Activated naive CD4-positive, alpha-beta T cell treated with anti-CD3 and anti-CD28 coated beads for 36 hours (primary cell): Measurements from ENCODE around the gene CUEDC1. TPM values are rescaled to one million over a fixed set of nuclear protein-coding genes. Genes with fewer than 3 reads are reported as not detected.
"Not testable (repeated sequence)": the region's sequence is repeated elsewhere in the genome, so short reads cannot be mapped to it uniquely, and the experiment has no call there.

ENCODE experiments used
- CTCF ChIA-PET: fragments of 350-600 bp; sonication (Branson Sonifier 250); formaldehyde crosslinking; loops from one replicate; lab custom pipeline; 2021; ENCODE audit warnings: antibody characterized with exemption; lab: Charles Lee
- DNase-seq: peaks from one replicate; pipeline ENCODE4 v3.0.0-alpha.2; 2020
- H3K27ac Mint-ChIP-seq: one replicate; pipeline ENCODE4 v1.8.0; 2021; ENCODE audit warnings: mild to moderate bottlenecking, mixed read lengths
- H3K27me3 Mint-ChIP-seq: one replicate; pipeline ENCODE4 v1.8.0; 2021; ENCODE audit warnings: low read depth, mixed read lengths
- H3K36me3 Mint-ChIP-seq: one replicate; pipeline ENCODE4 v1.8.0; 2021; ENCODE audit warnings: low read depth, mixed read lengths
- H3K4me1 Mint-ChIP-seq: one replicate; pipeline ENCODE4 v1.8.0; 2021; ENCODE audit warnings: low read depth, mixed read lengths
- H3K4me3 Mint-ChIP-seq: one replicate; pipeline ENCODE4 v1.8.0; 2021; ENCODE audit warnings: mild to moderate bottlenecking, moderate library complexity, mixed read lengths
- H3K9me3 Mint-ChIP-seq: one replicate; pipeline ENCODE4 v1.8.0; 2021; ENCODE audit warnings: mixed read lengths
- intact Hi-C: fragments of 100-400 bp; cut with micrococcal nuclease; formaldehyde crosslinking; loops from one replicate; pipeline ENCODE4 v1.15.1; 2023
- total RNA-seq, 2 experiments: library from RNA; stranded (reverse); gene quantifications; one replicate each; pipeline ENCODE4 v1.2.3, GENCODE V29; 2021

CUEDC1 gene
- total RNA-seq, 2 experiments from 2014 or later: 0.47 to 0.69 TPM

- peaks cover 6% of the 10 kb centered on the region for H3K36me3 Mint-ChIP-seq
Observed at GRCh38 chr17:57852092-57852954, 102.9 kb downstream of the CUEDC1 start.

GRCh38 chr17:57849874-57850754 lies 105.1 kb downstream of the CUEDC1 start, which contains the start of gene MRPS23:
Gene MRPS23, minus strand, starts transcription at chr17:57850044. Its CDS starts 34 bp downstream, at chr17:57850010.
- Mint-ChIP-seq H3K9me3 (no peaks in the 10 kb centered on the region), H3K4me3 (peak within 1 kb of the TSS; percentile 91), H3K27ac (peak within 1 kb of the TSS; percentile 95), H3K36me3 (peaks cover 10% of the 10 kb centered on the region), H3K27me3 (no peaks in the 10 kb centered on the region), H3K4me1 (peaks cover 28% of the 10 kb centered on the region)
- intact Hi-C loops: loop anchor here (1.0 to 2.0 kb wide), 7 partner anchors 18 to 765 kb away; partner anchors contain the start of genes AKAP1, DYNLL2, SRSF1 and VEZF1
- peak; percentile 98 for DNase-seq
- CTCF ChIA-PET: interaction anchor here (1.5 to 6.5 kb wide), 4 partner anchors 9 to 263 kb away, joined by 5 to 35 read pairs (median 17); no protein-coding TSS in a partner anchor

More at GRCh38 chr17:57852092-57852954, 102.9 kb downstream of the CUEDC1 start:
- CTCF ChIA-PET: interaction anchor here (0.6 to 6.5 kb wide), 4 partner anchors 7 to 147 kb away, joined by 3 to 35 read pairs (median 16); no protein-coding TSS in a partner anchor
- Mint-ChIP-seq H3K4me3 (no peak overlapping the region), H3K27ac (peak overlapping the region; percentile 62), H3K9me3 (no peaks in the 10 kb centered on the region), H3K27me3 (no peaks in the 10 kb centered on the region), H3K4me1 (peaks cover 24% of the 10 kb centered on the region)
- DNase-seq: no peak
- intact Hi-C loops: no loop called here

GRCh38 chr17:57849163-57849873 lies 105.9 kb downstream of the CUEDC1 start:
- intact Hi-C loops: no loop called here
- DNase-seq: no peak
- peak overlapping the region; percentile 91 for H3K4me3 Mint-ChIP-seq
- no peaks in the 10 kb centered on the region for H3K9me3 Mint-ChIP-seq
- H3K36me3 Mint-ChIP-seq: peaks cover 11% of the 10 kb centered on the region
- no peaks in the 10 kb centered on the region for H3K27me3 Mint-ChIP-seq
- CTCF ChIA-PET: interaction anchor here (1.5 to 6.5 kb wide), 5 partner anchors 10 to 264 kb away, joined by 5 to 35 read pairs (median 6); no protein-coding TSS in a partner anchor
- H3K27ac Mint-ChIP-seq: peak overlapping the region; percentile 95
- peaks cover 31% of the 10 kb centered on the region for H3K4me1 Mint-ChIP-seq

DNA sequence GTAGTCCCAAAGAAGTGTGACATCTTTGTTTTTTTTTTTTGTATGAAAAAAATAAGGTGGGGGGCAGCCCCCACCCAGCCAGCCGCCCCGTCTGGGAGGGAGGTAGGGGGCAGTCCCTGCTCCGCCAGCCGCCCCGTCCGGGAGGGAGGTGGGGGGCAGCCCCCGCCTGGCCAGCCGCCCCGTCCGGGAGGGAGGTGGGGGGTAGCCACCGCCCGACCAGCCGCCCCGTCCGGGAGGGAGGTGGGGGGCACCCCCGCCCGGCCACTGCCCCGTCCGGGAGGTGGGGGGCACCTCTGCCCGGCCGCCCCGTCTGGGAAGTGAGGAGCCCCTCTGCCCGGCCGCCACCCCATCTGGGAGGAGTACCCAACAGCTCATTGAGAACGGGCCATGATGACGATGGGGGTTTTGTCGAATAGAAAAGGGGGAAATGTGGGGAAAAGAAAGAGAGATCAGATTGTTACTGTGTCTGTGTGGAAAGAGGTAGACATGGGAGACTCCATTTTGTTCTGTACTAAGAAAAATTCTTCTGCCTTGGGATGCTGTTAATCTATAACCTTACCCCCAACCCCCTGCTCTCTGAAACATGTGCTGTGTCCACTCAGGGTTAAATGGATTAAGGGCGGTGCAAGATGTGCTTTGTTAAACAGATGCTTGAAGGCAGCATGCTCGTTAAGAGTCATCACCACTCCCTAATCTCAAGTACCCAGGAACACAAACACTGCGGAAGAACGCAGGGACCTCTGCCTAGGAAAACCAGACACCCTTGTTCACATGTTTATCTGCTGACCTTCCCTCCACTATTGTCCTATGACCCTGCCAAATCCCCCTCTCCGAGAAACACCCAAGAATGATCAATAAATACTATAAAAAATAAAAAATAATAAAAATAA lies 108.9 kb downstream of the CUEDC1 start:
- peaks cover 11% of the 10 kb centered on the region for H3K36me3 Mint-ChIP-seq
- H3K4me1 Mint-ChIP-seq: peaks cover 35% of the 10 kb centered on the region
- H3K27ac Mint-ChIP-seq, H3K9me3 Mint-ChIP-seq, H3K27me3 Mint-ChIP-seq, intact Hi-C loops, DNase-seq, H3K4me3 Mint-ChIP-seq: not testable (repeated sequence)
- CTCF ChIA-PET: interaction anchor here (0.7 to 6.5 kb wide), 2 partner anchors 13 to 103 kb away, joined by 3 to 35 read pairs; no protein-coding TSS in a partner anchor

DNA sequence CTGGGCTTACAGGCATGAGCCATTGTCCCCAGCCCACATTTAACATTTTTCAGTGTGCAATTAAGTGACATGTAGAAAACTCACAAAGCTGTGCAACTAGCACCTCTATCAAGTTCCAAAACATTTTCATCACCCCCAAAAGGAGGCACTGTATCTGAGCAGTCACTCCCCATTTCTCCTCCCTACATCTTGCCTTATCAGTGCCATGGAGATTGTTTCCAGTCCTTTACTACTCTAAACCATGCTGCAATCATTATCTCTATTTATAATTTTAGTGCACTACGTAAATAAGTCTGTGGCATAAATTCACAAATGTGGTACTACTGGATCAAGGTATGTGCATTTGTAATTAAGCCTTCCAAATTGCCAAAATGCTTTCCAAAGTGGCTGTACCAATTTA lies 112.9 kb downstream of the CUEDC1 start:
- Mint-ChIP-seq H3K4me3 (no peak overlapping the region), H3K4me1 (peaks cover 17% of the 10 kb centered on the region), H3K27ac (no peak overlapping the region), H3K27me3 (no peaks in the 10 kb centered on the region), H3K36me3 (peaks cover 15% of the 10 kb centered on the region), H3K9me3 (no peaks in the 10 kb centered on the region)
- no peak for DNase-seq
- CTCF ChIA-PET: no interaction called here
- intact Hi-C loops: no loop called here

- H3K36me3 Mint-ChIP-seq: peaks cover 14% of the 10 kb centered on the region
- intact Hi-C loops: no loop called here
- CTCF ChIA-PET: interaction anchor here (1.6 to 2.2 kb wide), 2 partner anchors 9 to 56 kb away, joined by 5 to 6 read pairs; no protein-coding TSS in a partner anchor
- H3K4me1 Mint-ChIP-seq: peaks cover 9% of the 10 kb centered on the region
- H3K9me3 Mint-ChIP-seq: no peaks in the 10 kb centered on the region
- no peak overlapping the region for H3K27ac Mint-ChIP-seq
- no peaks in the 10 kb centered on the region for H3K27me3 Mint-ChIP-seq
- DNase-seq: no peak
- H3K4me3 Mint-ChIP-seq: no peak overlapping the region
Observed at GRCh38 chr17:57839571-57839923, 115.7 kb downstream of the CUEDC1 start.

DNA sequence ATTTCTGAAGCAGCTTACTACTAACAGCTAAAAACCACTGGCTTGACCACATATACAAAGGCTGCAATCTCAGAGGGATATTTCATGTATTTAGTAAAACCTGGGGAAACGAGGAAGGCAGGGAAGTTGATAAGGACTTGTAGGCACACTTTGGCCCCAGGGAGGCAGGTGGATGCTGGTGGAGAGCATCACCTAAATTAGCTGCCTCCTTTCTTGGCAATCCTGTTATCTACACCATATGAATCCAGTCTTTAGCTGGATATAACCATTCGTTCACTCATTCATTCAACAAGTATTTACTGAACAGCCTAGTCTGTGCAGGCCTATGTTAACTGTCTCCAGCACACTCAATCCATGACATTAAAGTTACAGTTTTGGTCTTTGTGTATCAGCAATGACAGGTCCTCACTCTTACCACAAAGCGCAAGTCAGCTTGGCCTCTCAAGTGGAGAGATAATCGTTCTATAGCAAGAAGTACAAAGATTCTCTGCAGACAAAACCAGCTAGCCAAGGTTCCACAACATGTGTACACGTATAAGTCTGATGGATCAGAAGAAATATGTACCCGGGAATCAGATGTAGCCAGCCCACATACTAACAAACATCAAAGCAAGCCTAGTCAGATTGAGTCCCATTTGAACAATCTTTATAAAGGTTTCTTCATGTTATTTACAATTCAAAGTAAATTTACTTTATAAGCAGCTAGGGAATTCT lies 116.2 kb downstream of the CUEDC1 start:
- Mint-ChIP-seq H3K27ac (no peak overlapping the region), H3K36me3 (peaks cover 14% of the 10 kb centered on the region), H3K9me3 (no peaks in the 10 kb centered on the region), H3K4me3 (no peak overlapping the region), H3K4me1 (peaks cover 13% of the 10 kb centered on the region), H3K27me3 (no peaks in the 10 kb centered on the region)
- DNase-seq: no peak
- intact Hi-C loops: no loop called here
- CTCF ChIA-PET: interaction anchor here (0.6 to 2.2 kb wide), 3 partner anchors 9 to 64 kb away, joined by 3 to 6 read pairs (median 5); no protein-coding TSS in a partner anchor

DNA sequence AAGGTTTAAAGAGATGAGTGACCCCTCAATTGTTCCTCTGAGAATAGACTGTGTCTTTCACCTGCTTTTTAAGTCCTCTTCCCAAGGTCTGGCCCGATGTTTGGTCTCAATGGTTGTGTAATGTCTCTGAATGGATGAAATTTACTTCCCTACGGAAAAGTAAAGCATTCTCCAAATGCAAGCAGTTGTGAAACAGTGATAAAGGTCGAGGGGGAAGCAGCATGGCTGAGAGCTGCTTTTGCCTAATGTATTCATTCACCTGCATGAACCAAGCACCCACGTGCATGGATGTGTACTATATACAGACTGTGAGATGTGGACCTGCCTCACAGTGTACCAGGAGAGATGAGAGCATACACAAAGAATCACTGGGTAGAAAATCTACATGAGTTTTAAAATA lies 116.8 kb downstream of the CUEDC1 start:
- Mint-ChIP-seq H3K4me1 (peaks cover 11% of the 10 kb centered on the region), H3K4me3 (no peak overlapping the region), H3K36me3 (peaks cover 14% of the 10 kb centered on the region), H3K27me3 (no peaks in the 10 kb centered on the region), H3K27ac (no peak overlapping the region), H3K9me3 (no peaks in the 10 kb centered on the region)
- CTCF ChIA-PET: interaction anchor here (0.6 to 2.2 kb wide), 3 partner anchors 10 to 63 kb away, joined by 3 to 6 read pairs (median 5); no protein-coding TSS in a partner anchor
- DNase-seq: no peak
- intact Hi-C loops: no loop called here

GRCh38 chr17:57835333-57835900 lies 119.8 kb downstream of the CUEDC1 start:
- Mint-ChIP-seq H3K36me3 (peaks cover 10% of the 10 kb centered on the region), H3K27ac (no peak overlapping the region), H3K4me1 (peaks cover 4% of the 10 kb centered on the region), H3K9me3 (no peaks in the 10 kb centered on the region), H3K27me3 (no peaks in the 10 kb centered on the region), H3K4me3 (no peak overlapping the region)
- CTCF ChIA-PET: interaction anchor here (0.7 to 3.0 kb wide), 4 partner anchors 11 to 169 kb away, joined by 3 to 28 read pairs (median 8); partner anchors contain the start of gene MRPS23
- intact Hi-C loops: no loop called here
- DNase-seq: no peak

GRCh38 chr17:57834146-57834741 lies 121.0 kb downstream of the CUEDC1 start:
- no peaks in the 10 kb centered on the region for H3K9me3 Mint-ChIP-seq
- DNase-seq: peak; percentile 36
- no peaks in the 10 kb centered on the region for H3K27me3 Mint-ChIP-seq
- H3K4me1 Mint-ChIP-seq: peaks cover 4% of the 10 kb centered on the region
- no peak overlapping the region for H3K4me3 Mint-ChIP-seq
- peaks cover 8% of the 10 kb centered on the region for H3K36me3 Mint-ChIP-seq
- CTCF ChIA-PET: interaction anchor here (0.6 to 3.9 kb wide), 31 partner anchors 10 to 738 kb away, joined by 3 to 28 read pairs (median 4); partner anchors contain the start of gene MRPS23
- intact Hi-C loops: no loop called here
- no peak overlapping the region for H3K27ac Mint-ChIP-seq
